Keratinocyte (primary cell): ENCODE results near the gene IL15.
"Not testable (repeated sequence)": the region's sequence is repeated elsewhere in the genome, so short reads cannot be mapped to it uniquely, and the experiment has no call there.

Experiments used
- CTCF ChIP-seq, 3 experiments: IDR thresholded peaks in 1 of 3; conservative IDR thresholded peaks in 1 of 3; optimal IDR thresholded peaks in 1 of 3; 2 replicates in 2 of 3; 3 replicates in 1 of 3; pipeline versions ENCODE3 to v1.5.1; 2011; ENCODE audit warnings: low read length in 3 of 3, mild to moderate bottlenecking in 3 of 3, moderate library complexity in 2 of 3, control low read depth in 1 of 3, inconsistent platforms in 1 of 3; ENCODE audit not compliant: insufficient read depth in 2 of 3; ENCODE audit errors: extremely low read depth in 1 of 3
- EZH2 ChIP-seq: IDR thresholded peaks from one replicate; pipeline ENCODE4 v1.6.1; 2012; ENCODE audit warnings: inconsistent platforms, mild to moderate bottlenecking, low read length, moderate library complexity

GRCh38 chr4:141751806-141752205, 115.4 kb downstream of the IL15 start:
- not testable (repeated sequence) for TF ChIP-seq CTCF (optimal IDR thresholded peaks at IDR 0.05 in 1 of 3, IDR thresholded peaks at IDR 0.05 in 1 of 3, conservative IDR thresholded peaks at IDR 0.05 in 1 of 3; ENCODE audit: extremely low read depth in 1 of 3, insufficient read depth in 2 of 3, low read length in 3 of 3); EZH2
